Activated naive CD8-positive, alpha-beta T cell treated with anti-CD3 and anti-CD28 coated beads, Interleukin-2, amount 50 U/mL, for 24 hours (primary cell): ENCODE data around the gene SNED1.
A peak's percentile ranks its signal among the peaks of the same experiment; 100 is the strongest.
"Not testable (repeated sequence)": the region's sequence is repeated elsewhere in the genome, so short reads cannot be mapped to it uniquely, and the experiment has no call there.

Experiments
- ATAC-seq: fragments of 150-1000 bp; cut with Tn5 transposase; one replicate; pipeline ENCODE4 v1.10.0; 2021
- DNase-seq: peaks from one replicate; pipeline ENCODE4 v3.0.0; 2021
- H3K27ac Mint-ChIP-seq: one replicate; pipeline ENCODE4 v1.8.0; 2021; ENCODE audit warnings: mild to moderate bottlenecking, mixed read lengths
- H3K27me3 Mint-ChIP-seq: one replicate; pipeline ENCODE4 v1.8.0; 2021; ENCODE audit warnings: mixed read lengths
- H3K36me3 Mint-ChIP-seq: one replicate; pipeline ENCODE4 v1.8.0; 2021; ENCODE audit warnings: low read depth, mixed read lengths
- H3K4me1 Mint-ChIP-seq: one replicate; pipeline ENCODE4 v1.8.0; 2021; ENCODE audit warnings: mixed read lengths
- H3K4me3 Mint-ChIP-seq: one replicate; pipeline ENCODE4 v1.8.0; 2021; ENCODE audit warnings: mild to moderate bottlenecking, moderate library complexity, mixed read lengths
- H3K9me3 Mint-ChIP-seq: one replicate; pipeline ENCODE4 v1.8.0; 2021; ENCODE audit warnings: mixed read lengths

SNED1 gene

GRCh38 chr2:241099246-241099645, 100.8 kb downstream of the SNED1 start:
- DNase-seq = no peak
- Mint-ChIP-seq H3K27ac (peak overlapping the region; percentile 20), H3K4me3 (no peak overlapping the region), H3K27me3 (no peaks in the 10 kb centered on the region), H3K9me3 (no peaks in the 10 kb centered on the region), H3K36me3 (peaks cover 43% of the 10 kb centered on the region), H3K4me1 (peaks cover 65% of the 10 kb centered on the region)
- ATAC-seq = no peak

DNA sequence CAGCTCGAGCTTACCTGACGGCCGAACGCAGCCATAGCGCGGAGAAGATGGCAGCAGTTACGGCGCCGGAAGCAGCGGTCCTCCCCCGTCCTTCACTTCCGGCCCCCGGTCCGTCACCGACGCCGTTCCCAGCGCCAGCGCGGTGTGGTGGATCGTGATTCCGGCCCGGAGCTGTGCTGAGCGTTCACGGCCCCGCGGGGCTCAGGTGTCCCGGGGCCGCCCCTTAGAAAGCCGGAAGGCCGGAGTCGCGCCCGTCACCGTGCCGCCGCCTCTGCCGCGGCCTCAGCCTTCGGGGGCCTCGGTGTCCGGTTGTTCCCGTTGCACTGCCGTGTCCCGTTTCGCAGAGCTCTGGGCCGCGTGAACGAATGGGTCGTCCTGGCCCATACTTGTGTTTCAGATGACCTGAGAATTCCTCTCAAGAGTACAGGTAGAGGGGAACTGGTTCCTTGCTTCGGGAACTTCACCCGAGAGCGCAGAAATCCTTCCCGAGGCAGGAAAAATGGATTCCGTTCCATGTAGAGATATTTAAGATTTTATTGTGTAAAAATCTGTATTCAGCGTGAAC, 103.9 kb downstream of the SNED1 start, which contains the start of gene MTERF4:
Gene MTERF4, minus strand, starts transcription at position 49 of the 565 bp plus-strand sequence. Its CDS starts 14 bp downstream, at position 35.
- Mint-ChIP-seq H3K4me3 (peak within 1 kb of the TSS; percentile 97), H3K36me3 (peaks cover 21% of the 10 kb centered on the region), H3K9me3 (no peaks in the 10 kb centered on the region), H3K27me3 (no peaks in the 10 kb centered on the region), H3K4me1 (peaks cover 45% of the 10 kb centered on the region), H3K27ac (peak within 1 kb of the TSS; percentile 98)
- peak; percentile 99 for ATAC-seq
- peak; percentile 91 for DNase-seq

DNA sequence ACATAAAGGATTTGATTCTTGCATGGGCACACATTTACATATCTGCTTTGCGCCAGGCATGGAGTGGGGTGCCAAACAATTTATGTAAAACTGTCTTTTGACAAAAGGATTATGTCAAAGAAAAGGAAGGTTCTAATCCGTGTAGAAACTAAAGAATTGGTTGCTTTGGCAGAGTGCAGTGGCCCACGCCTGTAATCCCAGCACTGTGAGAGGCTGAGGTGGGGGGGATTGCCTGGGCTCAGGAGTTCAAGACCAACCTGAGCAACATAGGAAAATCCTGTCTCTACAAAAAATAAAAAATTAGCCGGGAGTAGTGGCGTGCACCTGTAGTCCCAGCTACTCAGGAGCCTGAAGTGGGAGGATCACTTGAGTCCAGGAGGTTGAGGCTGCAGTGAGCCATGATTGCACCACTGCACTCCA, 104.8 kb downstream of the SNED1 start:
- Mint-ChIP-seq H3K27ac (peak overlapping the region; percentile 98), H3K4me1 (peaks cover 43% of the 10 kb centered on the region), H3K36me3 (peaks cover 21% of the 10 kb centered on the region), H3K9me3 (no peaks in the 10 kb centered on the region), H3K27me3 (no peaks in the 10 kb centered on the region), H3K4me3 (peak overlapping the region; percentile 97)
- DNase-seq (no peak), ATAC-seq (no peak)

- H3K36me3 Mint-ChIP-seq = peaks cover 21% of the 10 kb centered on the region
- not testable (repeated sequence) for H3K4me3 Mint-ChIP-seq, DNase-seq, H3K9me3 Mint-ChIP-seq, H3K27me3 Mint-ChIP-seq, ATAC-seq, H3K27ac Mint-ChIP-seq
- peaks cover 45% of the 10 kb centered on the region for H3K4me1 Mint-ChIP-seq
Observed at GRCh38 chr2:241104611-241105010, 106.2 kb downstream of the SNED1 start.

- Mint-ChIP-seq H3K4me1 (peaks cover 44% of the 10 kb centered on the region), H3K27me3 (no peaks in the 10 kb centered on the region), H3K27ac (no peak overlapping the region), H3K9me3 (no peaks in the 10 kb centered on the region), H3K36me3 (peaks cover 17% of the 10 kb centered on the region), H3K4me3 (no peak overlapping the region)
- ATAC-seq = no peak
- no peak for DNase-seq
Observed at GRCh38 chr2:241105641-241106040, 107.2 kb downstream of the SNED1 start.

- Mint-ChIP-seq H3K27me3 (no peaks in the 10 kb centered on the region), H3K4me3 (no peak overlapping the region), H3K4me1 (peaks cover 57% of the 10 kb centered on the region), H3K27ac (peak overlapping the region; percentile 67), H3K36me3 (peaks cover 26% of the 10 kb centered on the region), H3K9me3 (no peaks in the 10 kb centered on the region)
- ATAC-seq (no peak), DNase-seq (no peak)
Observed at GRCh38 chr2:241107031-241107783, 108.8 kb downstream of the SNED1 start.

DNA sequence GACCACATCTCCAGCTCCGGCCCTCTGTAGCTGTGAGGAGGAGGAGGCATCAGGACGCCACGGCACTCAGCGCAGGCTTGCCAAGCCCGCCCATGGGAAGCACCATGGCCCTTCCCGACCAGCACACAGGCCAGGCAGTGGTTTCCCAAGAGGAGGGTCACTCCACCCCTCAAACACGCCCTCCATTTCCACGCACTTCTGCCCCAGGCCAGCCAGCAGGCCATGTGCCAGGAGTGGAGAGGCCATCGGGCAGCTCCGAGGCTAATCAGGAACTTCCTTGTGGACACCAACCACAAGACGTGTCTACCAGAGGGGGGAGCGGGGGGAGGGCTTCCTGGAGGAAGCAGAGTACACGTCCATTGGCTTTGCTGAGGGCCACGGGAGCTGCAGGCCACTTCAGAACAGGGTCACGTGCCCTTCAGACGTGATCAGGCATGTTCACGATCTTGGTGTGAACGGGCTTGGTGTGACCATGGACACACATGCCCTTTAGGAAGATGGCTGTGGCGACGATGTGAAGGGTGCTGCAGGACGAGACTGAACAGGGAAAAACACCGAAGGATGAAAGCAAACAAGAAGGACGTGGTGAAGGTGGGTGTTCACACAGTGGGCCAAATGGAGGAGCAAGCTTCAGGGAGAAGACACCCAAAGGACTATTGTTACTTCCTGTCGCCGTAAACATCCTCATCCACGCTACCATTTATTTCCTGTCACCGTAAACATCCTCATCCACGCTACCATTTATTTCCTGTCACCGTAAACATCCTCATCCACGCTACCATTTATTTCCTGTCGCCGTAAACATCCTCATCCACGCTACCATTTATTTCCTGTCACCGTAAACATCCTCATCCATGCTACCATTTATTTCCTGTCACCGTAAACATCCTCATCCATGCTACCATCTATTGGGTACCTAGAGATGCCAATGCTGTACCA, 110.1 kb downstream of the SNED1 start:
- peaks cover 28% of the 10 kb centered on the region for H3K36me3 Mint-ChIP-seq
- peaks cover 57% of the 10 kb centered on the region for H3K4me1 Mint-ChIP-seq
- ATAC-seq (no peak), DNase-seq (no peak)
- H3K9me3 Mint-ChIP-seq = no peaks in the 10 kb centered on the region
- no peaks in the 10 kb centered on the region for H3K27me3 Mint-ChIP-seq
- H3K27ac Mint-ChIP-seq = peak overlapping the region; percentile 87
- H3K4me3 Mint-ChIP-seq = peak overlapping the region; percentile 70

- DNase-seq (no peak), ATAC-seq (peak; percentile 23)
- Mint-ChIP-seq H3K4me3 (peak overlapping the region; percentile 72), H3K9me3 (no peaks in the 10 kb centered on the region), H3K27me3 (no peaks in the 10 kb centered on the region), H3K27ac (peak overlapping the region; percentile 87), H3K36me3 (peaks cover 30% of the 10 kb centered on the region), H3K4me1 (peaks cover 52% of the 10 kb centered on the region)
Observed at GRCh38 chr2:241109210-241110088, 111.0 kb downstream of the SNED1 start.

- Mint-ChIP-seq H3K27me3 (no peaks in the 10 kb centered on the region), H3K27ac (peak overlapping the region; percentile 87), H3K4me3 (peak overlapping the region; percentile 72), H3K9me3 (no peaks in the 10 kb centered on the region), H3K36me3 (peaks cover 30% of the 10 kb centered on the region), H3K4me1 (peaks cover 52% of the 10 kb centered on the region)
- DNase-seq = no peak
- ATAC-seq = no peak
Observed at GRCh38 chr2:241110089-241110606, 111.7 kb downstream of the SNED1 start.

DNA sequence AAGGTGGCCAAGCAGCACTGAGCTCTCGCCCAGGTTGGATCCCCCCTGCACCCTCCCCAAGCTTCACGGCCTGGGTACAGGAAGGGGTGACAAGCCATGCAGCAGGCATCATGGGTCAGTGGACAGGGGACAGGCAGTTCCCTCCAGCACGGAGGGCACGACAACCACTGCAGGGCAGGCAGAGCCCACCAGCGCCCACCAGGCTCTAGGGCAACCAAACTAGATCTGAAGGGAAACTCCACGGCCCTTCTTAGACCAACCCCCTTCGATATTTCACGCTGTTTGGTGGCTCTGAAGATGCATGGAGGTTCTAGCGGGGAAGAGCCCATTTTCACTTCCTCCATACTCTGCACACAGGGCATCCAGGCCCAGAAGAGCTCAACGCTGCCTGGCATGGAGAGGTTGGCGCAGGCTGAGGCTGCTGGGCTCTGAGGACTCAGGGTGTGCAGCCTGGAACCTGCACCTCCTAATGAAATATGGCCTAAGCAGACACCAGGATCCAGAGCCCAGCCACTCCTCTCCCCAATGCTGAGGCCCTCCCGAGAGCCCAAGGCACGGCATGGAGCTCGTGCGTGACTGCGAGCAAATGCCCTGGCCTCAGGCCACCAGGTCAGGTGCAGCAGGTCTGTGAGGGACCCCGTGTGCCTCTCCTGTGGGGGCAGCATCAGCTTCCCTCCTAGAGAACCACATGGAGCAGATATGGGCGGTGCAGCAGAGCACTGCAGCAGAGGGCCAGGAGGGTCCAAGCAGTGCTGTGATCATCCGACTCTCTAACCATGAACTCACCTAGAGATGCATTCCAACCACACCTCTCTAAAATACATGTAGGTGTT, 112.4 kb downstream of the SNED1 start:
- H3K4me1 Mint-ChIP-seq = peaks cover 52% of the 10 kb centered on the region
- H3K4me3 Mint-ChIP-seq = peak overlapping the region; percentile 72
- H3K27ac Mint-ChIP-seq = peak overlapping the region; percentile 80
- H3K9me3 Mint-ChIP-seq = no peaks in the 10 kb centered on the region
- H3K27me3 Mint-ChIP-seq = no peaks in the 10 kb centered on the region
- ATAC-seq (peak; percentile 25), DNase-seq (no peak)
- H3K36me3 Mint-ChIP-seq = peaks cover 30% of the 10 kb centered on the region

GRCh38 chr2:241111440-241111805, 113.0 kb downstream of the SNED1 start:
- ATAC-seq = peak; percentile 10
- H3K36me3 Mint-ChIP-seq = peaks cover 33% of the 10 kb centered on the region
- peak overlapping the region; percentile 80 for H3K27ac Mint-ChIP-seq

GRCh38 chr2:241112046-241112445, 113.6 kb downstream of the SNED1 start:
- ATAC-seq = no peak
- peak overlapping the region; percentile 80 for H3K27ac Mint-ChIP-seq
- H3K9me3 Mint-ChIP-seq = no peaks in the 10 kb centered on the region
- no peak for DNase-seq
- peaks cover 49% of the 10 kb centered on the region for H3K4me1 Mint-ChIP-seq
- H3K36me3 Mint-ChIP-seq = peaks cover 39% of the 10 kb centered on the region
- peak overlapping the region; percentile 72 for H3K4me3 Mint-ChIP-seq
- H3K27me3 Mint-ChIP-seq = no peaks in the 10 kb centered on the region

More at GRCh38 chr2:241111440-241111805, 113.0 kb downstream of the SNED1 start:
- peak overlapping the region; percentile 72 for H3K4me3 Mint-ChIP-seq
- H3K9me3 Mint-ChIP-seq = no peaks in the 10 kb centered on the region
- H3K4me1 Mint-ChIP-seq = peaks cover 49% of the 10 kb centered on the region
- no peaks in the 10 kb centered on the region for H3K27me3 Mint-ChIP-seq
- no peak for DNase-seq

GRCh38 chr2:241112592-241112991, 114.2 kb downstream of the SNED1 start:
- DNase-seq = peak; percentile 48
- Mint-ChIP-seq H3K36me3 (peaks cover 36% of the 10 kb centered on the region), H3K4me1 (peaks cover 49% of the 10 kb centered on the region), H3K27ac (peak overlapping the region; percentile 80), H3K4me3 (peak overlapping the region; percentile 72), H3K9me3 (no peaks in the 10 kb centered on the region), H3K27me3 (no peaks in the 10 kb centered on the region)
- ATAC-seq = peak; percentile 70
